GM19372 (cell line): ENCODE results near the gene TRIM24.
"Not testable (repeated sequence)": the region's sequence is repeated elsewhere in the genome, so short reads cannot be mapped to it uniquely, and the experiment has no call there.

Experiments used
- ATAC-seq: cut with Tn5 transposase; IDR thresholded peaks from one replicate; pipeline ENCODE4 v1.9.1; 2021; ENCODE audit warnings: mild to moderate bottlenecking, low read depth, moderate library complexity; ENCODE audit not compliant: unreplicated experiment

Gene TRIM24

GRCh38 chr7:138491612-138492386 is 31.7 kb downstream of the TRIM24 start:
- ATAC-seq: no peak

GRCh38 chr7:138492423-138492822 is 32.4 kb downstream of the TRIM24 start:
- ATAC-seq: no peak

DNA sequence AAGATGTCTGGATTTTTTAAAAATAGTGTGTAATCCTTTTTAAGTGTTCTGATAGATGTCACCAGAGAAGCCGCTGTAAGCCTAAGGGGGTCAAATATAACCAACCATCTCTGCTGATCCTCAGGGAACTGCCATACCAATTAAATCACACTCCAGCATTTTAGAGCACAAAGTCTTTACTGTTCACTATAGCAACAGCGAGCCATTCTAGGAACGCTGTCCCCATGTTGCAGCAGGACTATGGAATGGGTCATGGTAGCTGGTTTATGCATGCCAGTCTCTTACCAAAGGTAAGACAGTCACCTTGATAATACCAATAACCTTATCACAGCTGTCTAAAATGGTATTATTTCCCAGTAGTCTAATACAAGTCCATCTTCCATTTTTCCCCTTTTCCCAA is 33.5 kb downstream of the TRIM24 start:
- ATAC-seq: no peak

GRCh38 chr7:138495485-138495884 is 35.4 kb downstream of the TRIM24 start:
- no peak for ATAC-seq

DNA sequence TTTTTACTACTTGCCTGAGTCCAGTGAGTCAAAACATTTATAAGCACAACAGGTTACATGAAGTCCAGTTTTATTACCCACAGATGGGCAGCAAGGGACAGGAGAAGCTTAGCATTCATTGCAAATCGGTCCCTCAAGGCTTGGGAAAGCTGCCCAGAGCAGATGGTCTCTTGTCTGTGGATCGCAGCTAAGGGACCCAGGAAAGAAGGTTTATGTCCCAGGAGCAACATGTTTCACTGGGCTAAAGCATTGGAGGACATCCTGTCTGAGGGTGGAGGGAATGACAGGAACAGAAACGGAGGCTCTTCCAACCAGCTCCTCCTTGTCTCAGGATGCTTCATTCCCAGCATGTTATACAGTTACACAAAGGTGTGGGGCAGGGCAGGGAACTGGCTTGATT is 39.3 kb downstream of the TRIM24 start:
- ATAC-seq: no peak

- ATAC-seq: not testable (repeated sequence)
Measured at GRCh38 chr7:138500303-138500702, 40.2 kb downstream of the TRIM24 start.

DNA sequence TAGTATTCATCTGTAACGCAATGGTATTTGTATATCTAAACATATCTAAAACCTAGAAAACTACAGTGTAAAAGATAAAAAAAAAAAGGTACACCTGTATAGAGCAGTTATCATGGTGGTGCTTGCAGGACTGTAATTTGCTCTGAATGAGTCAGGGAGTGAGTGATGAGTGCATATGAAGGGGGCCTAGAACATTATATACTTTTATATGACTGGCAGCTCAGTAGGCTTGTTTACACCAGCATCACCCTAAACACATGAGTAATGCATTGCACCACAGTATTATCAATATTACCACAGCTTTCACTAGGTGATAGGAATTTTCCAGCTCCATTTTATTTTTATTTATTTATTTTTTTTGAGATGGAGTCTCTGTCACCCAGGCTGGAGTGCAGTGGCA is 40.8 kb downstream of the TRIM24 start:
- ATAC-seq: no peak

DNA sequence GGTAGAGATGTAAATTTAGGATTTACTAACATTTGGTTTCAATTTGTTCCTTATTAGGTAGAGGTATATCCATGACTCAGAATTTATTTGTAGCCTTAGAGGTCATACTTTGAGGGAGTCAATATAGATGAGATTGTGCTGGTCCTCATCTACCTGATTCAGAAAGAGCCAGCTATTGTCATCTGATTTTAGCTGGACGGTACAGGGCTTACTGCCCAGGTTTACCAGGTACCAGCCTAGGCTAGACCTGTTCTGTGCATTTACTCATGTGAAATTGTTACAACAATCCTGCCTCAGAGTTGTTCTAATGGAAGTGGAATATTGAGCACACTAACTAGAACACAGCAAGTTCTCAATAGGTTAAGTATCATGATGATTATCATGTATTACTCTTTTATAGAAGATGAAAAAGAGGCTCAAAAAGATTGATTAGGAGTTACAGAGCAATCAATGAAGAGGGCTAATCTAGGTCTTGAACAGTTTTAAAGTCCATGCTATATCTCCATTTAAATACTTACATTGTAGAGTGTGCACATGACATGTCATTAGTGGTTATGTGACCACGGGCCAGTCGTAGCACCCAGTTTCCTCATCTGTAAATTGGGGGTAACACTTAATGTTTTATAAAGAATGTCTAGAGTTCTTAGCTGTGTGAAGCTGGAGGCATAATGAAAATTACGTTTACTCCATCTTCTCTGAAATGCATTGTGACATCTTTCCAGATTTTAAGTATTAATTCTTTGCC is 42.1 kb downstream of the TRIM24 start:
- no peak for ATAC-seq

GRCh38 chr7:138505361-138505873 is 45.4 kb downstream of the TRIM24 start:
- no peak for ATAC-seq

- no peak for ATAC-seq
Measured at GRCh38 chr7:138506764-138507163, 46.7 kb downstream of the TRIM24 start.

DNA sequence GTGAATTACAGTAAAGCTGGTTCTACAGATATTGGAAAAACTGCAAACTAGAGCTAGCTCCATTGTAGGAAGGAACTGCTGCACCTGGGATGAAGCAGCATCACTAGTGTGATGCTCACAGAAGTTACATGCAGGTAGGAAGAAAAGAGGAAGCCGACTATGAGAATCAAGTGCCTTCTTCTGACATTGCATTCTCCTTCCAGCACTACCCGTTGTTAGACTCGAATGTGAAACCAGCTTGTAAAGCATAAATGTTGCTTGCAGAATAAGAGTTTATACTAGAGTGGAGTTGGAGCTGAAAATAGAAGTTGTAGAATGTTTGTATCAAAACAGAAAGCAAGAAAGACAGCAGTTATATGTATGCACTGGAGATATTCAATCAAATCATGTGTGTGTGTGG is 49.9 kb downstream of the TRIM24 start:
- no peak for ATAC-seq

GRCh38 chr7:138512092-138512858 is 52.2 kb downstream of the TRIM24 start:
- ATAC-seq: no peak

DNA sequence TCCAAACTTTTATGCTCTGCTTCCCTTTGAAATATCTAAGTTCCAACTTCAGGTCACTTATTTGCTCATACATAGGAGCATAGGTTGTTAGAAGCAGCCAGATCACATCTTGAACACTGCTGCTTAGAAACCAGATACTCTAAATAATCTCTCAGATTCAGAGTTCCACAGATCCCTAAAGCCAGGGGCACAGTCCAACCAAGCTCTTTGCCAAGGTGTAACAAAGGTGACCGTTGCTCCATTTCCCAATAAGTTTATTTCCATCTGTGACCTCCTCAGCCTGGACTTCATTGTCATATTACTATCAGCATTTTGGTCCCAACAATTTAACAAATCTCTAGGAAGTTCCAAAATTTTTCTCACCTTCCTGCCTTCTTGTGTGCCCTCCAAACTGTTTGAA is 52.8 kb downstream of the TRIM24 start:
- no peak for ATAC-seq

DNA sequence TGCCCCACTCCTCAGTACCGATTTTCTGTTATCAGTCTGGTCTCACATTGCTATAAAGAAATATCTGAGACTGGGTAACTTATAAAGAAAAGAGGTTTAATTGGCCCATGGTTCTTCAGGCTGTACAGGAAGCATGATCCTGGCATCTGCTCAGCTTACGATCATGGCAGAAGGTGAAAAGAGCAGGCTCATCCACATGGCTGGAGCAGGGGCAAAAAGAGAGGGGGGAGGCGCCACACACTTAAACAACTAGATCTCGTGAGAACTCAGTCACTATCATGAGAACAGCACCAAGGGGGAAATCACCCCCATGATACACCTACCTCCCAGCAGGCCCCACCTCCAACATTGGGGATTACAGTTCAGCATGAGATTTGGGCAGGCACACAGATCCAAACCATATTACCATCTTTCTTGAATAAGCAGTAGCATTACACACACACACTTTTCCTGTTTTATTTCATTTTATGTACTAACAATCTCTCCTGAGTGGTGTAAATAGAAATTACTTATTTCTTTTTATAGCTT is 53.3 kb downstream of the TRIM24 start:
- no peak for ATAC-seq

- no peak for ATAC-seq
Measured at GRCh38 chr7:138514044-138514443, 54.0 kb downstream of the TRIM24 start.

GRCh38 chr7:138515001-138515528 is 55.0 kb downstream of the TRIM24 start:
- no peak for ATAC-seq

DNA sequence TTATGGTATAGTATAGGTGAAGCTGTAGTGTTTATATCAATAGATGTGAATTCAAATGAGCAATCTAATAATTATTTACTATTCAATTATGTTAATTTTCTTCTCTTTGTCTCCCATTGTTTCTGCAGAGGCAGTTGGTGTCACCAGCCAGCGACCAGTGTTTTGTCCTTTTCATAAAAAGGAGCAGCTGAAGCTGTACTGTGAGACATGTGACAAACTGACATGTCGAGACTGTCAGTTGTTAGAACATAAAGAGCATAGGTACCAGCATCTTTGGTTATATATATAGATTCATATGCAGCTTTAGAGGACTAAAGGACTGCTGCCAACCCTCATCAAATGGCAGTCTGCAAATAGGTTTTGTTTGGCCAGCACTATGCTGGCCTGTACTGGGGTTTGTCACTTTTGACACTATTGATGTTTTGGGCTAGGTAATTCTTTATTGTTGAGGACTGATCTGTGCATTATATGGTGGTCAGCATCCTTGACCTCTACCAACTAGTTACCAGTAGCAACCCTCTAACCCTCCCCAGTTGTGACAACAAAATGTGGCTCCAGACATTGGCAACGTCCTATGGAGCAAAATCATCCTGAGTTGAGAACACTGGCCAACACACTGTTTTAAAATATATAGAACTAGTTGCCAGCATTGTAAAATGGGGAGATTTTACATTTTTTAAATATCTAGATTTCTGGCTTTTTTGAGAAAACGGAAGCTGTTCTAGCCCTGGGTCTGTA is 59.2 kb downstream of the TRIM24 start:
- no peak for ATAC-seq

GRCh38 chr7:138520742-138521141 is 60.7 kb downstream of the TRIM24 start:
- no peak for ATAC-seq

- no peak for ATAC-seq
Measured at GRCh38 chr7:138521837-138522461, 61.9 kb downstream of the TRIM24 start.
